ENCODE measurements around the gene CHST8.

- TF ChIP-seq, protein P1, sequence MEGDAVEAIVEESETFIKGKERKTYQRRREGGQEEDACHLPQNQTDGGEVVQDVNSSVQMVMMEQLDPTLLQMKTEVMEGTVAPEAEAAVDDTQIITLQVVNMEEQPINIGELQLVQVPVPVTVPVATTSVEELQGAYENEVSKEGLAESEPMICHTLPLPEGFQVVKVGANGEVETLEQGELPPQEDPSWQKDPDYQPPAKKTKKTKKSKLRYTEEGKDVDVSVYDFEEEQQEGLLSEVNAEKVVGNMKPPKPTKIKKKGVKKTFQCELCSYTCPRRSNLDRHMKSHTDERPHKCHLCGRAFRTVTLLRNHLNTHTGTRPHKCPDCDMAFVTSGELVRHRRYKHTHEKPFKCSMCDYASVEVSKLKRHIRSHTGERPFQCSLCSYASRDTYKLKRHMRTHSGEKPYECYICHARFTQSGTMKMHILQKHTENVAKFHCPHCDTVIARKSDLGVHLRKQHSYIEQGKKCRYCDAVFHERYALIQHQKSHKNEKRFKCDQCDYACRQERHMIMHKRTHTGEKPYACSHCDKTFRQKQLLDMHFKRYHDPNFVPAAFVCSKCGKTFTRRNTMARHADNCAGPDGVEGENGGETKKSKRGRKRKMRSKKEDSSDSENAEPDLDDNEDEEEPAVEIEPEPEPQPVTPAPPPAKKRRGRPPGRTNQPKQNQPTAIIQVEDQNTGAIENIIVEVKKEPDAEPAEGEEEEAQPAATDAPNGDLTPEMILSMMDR (IDR thresholded peaks at IDR 0.05): no peak
- TF ChIP-seq EP300 (IDR thresholded peaks at IDR 0.05): no peak
- TF ChIP-seq POLR2A (IDR thresholded peaks at IDR 0.05): no peak
- TF ChIP-seq POLR2AphosphoS5 (IDR thresholded peaks at IDR 0.05): no peak
These were observed 134.4 kb downstream of the CHST8 start for GRCh38 chr19:33756177-33756576.
